ENCODE results near the gene NEK10. TPM values are rescaled to one million over a fixed set of nuclear protein-coding genes. Genes with fewer than 3 reads are reported as not detected.

NEK10 gene
- total and polyA plus RNA-seq, 7 donors = 0.44 to 20.3 (median 11.4) TPM; not detected in 2

- WGBS, 2 donors = 46 to 63% methylated on average over 3 of the region's 3 CpGs
- TF ChIP-seq CTCF (IDR thresholded peaks at IDR 0.05) (no peak), EP300 (IDR thresholded peaks at IDR 0.05) (no peak), POLR2AphosphoS5 (IDR thresholded peaks at IDR 0.05) (no peak), POLR2A (IDR thresholded peaks at IDR 0.05) (no peak)
- H3K27me3 ChIP-seq = no peaks in the 10 kb centered on the region
- no peak overlapping the region for H3K27ac ChIP-seq
- no peak overlapping the region for H3K4me3 ChIP-seq
- peaks cover 0 to 20% (median 3%) of the 10 kb centered on the region in 4 donors for H3K4me1 ChIP-seq
- H3K9me3 ChIP-seq = no peaks in the 10 kb centered on the region
- intact Hi-C loops (cut with DNase I) = no loop called here
- no peaks in the 10 kb centered on the region for H3K36me3 ChIP-seq
- no peak for DNase-seq
These were observed 10.8 kb downstream of the NEK10 start for GRCh38 chr3:27358372-27358771.

- TF ChIP-seq EP300 (IDR thresholded peaks at IDR 0.05) (no peak), POLR2A (IDR thresholded peaks at IDR 0.05) (no peak), CTCF (IDR thresholded peaks at IDR 0.05) (peak in 3 of 4 experiments; percentile 14 to 30 (median 17)), POLR2AphosphoS5 (IDR thresholded peaks at IDR 0.05) (no peak)
- DNase-seq = no peak
- Histone ChIP-seq H3K27me3 (no peaks in the 10 kb centered on the region), H3K4me3 (no peak overlapping the region), H3K9me3 (no peaks in the 10 kb centered on the region), H3K36me3 (no peaks in the 10 kb centered on the region), H3K27ac (no peak overlapping the region), H3K4me1 (peaks cover 0 to 20% (median 3%) of the 10 kb centered on the region in 4 donors)
- intact Hi-C loops (cut with DNase I) = no loop called here
- 28 to 31% methylated on average over 1 of the region's 1 CpG for WGBS, 2 donors
These were observed 11.4 kb downstream of the NEK10 start for GRCh38 chr3:27357665-27358258.

GRCh38 chr3:27356976-27357375 lies 12.2 kb downstream of the NEK10 start:
- Histone ChIP-seq H3K4me1 (peaks cover 0 to 20% (median 3%) of the 10 kb centered on the region in 4 donors), H3K36me3 (peaks cover 0 to 2% (median 0%) of the 10 kb centered on the region in 4 donors), H3K27me3 (no peaks in the 10 kb centered on the region), H3K27ac (no peak overlapping the region), H3K9me3 (no peaks in the 10 kb centered on the region), H3K4me3 (no peak overlapping the region)
- intact Hi-C loops (cut with DNase I) = no loop called here
- WGBS, 2 donors = 76 to 82% methylated on average over 3 of the region's 3 CpGs
- DNase-seq = no peak
- TF ChIP-seq POLR2A (IDR thresholded peaks at IDR 0.05) (no peak), CTCF (IDR thresholded peaks at IDR 0.05) (no peak), POLR2AphosphoS5 (IDR thresholded peaks at IDR 0.05) (no peak), EP300 (IDR thresholded peaks at IDR 0.05) (no peak)

GRCh38 chr3:27354588-27355203 lies 14.5 kb downstream of the NEK10 start:
- no peak for DNase-seq
- H3K27ac ChIP-seq = no peak overlapping the region
- H3K27me3 ChIP-seq = no peaks in the 10 kb centered on the region
- peaks cover 0 to 4% (median 0%) of the 10 kb centered on the region in 4 donors for H3K36me3 ChIP-seq
- no peaks in the 10 kb centered on the region for H3K9me3 ChIP-seq
- 26 to 71% methylated on average over 4 of the region's 4 CpGs for WGBS, 2 donors
- H3K4me1 ChIP-seq = peaks cover 0 to 12% (median 0%) of the 10 kb centered on the region in 4 donors
- no peak for TF ChIP-seq CTCF (IDR thresholded peaks at IDR 0.05)
- TF ChIP-seq EP300 (IDR thresholded peaks at IDR 0.05) = no peak
- no peak overlapping the region for H3K4me3 ChIP-seq
- intact Hi-C loops (cut with DNase I) = no loop called here
